HG03039 (cell line): Measurements from ENCODE around the gene XKR7.
"Not testable (repeated sequence)": the region's sequence is repeated elsewhere in the genome, so short reads cannot be mapped to it uniquely, and the experiment has no call there.

ENCODE experiments used
- ATAC-seq: cut with Tn5 transposase; IDR thresholded peaks from one replicate; pipeline ENCODE4 v1.9.1; 2021; ENCODE audit warnings: mild to moderate bottlenecking, moderate library complexity; ENCODE audit not compliant: unreplicated experiment

XKR7 gene

DNA sequence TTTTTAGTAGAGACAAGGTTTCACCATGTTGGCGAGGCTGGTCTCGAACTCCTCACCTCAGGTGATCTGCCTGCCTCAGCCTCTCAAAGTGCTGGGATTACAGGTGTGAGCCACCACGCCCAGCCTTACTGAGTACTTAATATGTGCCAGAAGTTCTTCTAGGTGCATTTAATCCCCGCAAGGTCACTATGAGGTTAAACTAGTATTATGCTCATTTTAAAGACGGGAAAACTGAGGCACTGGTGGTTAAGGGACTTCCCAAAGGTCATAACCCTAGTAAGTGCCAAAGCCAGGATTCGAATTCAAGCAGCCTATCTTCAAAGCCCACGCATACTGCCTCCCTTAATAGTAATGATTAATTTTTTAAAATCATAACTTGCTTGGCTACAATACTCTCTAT is 41.6 kb downstream of the XKR7 start:
- no peak for ATAC-seq

DNA sequence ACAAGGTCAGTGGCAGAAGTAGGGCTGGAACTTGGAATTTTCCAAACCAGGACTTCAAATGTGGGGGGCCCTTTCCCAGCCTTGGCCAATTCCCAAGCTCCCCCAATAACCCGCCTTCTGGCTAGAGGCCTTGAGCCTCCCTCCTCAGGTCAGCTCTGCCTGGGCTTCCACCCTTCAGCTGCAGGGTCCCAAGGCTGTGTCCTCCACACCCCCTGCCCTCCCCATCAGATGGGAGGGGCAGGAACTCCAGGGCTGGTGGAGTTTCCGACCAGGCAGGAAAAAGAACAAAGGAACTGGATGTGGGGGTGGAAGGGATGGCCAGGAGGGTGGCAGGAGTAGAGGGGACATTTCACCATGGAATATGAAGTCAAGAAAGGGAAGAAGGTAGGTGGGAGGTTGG is 42.1 kb downstream of the XKR7 start, which contains the start of gene CCM2L:
Gene CCM2L, plus strand, starts transcription at position 338 of the 400 bp plus-strand sequence. Its CDS starts 17 bp downstream, at position 355.
- no peak for ATAC-seq

DNA sequence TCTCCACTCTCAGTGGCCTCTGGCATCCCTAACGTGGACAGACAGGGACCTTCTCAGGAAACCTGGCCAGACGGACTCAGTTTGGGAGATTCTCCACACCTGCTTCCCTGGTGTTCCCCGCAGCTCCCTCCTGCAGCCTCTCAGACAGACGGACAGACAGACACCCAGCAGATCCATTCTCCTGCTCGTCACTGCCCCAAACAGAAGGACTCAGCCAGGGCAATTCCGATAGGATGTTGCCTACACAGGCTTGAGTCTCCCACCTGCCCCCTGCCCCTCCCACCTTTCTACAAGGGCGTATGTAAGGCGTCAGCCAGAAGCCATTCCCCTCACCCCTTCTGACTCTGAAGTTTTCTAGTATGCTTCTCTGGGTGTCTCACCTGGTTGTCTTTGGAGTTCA is 42.7 kb downstream of the XKR7 start:
- no peak for ATAC-seq

- no peak for ATAC-seq
Measured at GRCh38 chr20:32012159-32012688, 44.3 kb downstream of the XKR7 start.

- ATAC-seq: no peak
Measured at GRCh38 chr20:32013326-32013725, 45.4 kb downstream of the XKR7 start.

DNA sequence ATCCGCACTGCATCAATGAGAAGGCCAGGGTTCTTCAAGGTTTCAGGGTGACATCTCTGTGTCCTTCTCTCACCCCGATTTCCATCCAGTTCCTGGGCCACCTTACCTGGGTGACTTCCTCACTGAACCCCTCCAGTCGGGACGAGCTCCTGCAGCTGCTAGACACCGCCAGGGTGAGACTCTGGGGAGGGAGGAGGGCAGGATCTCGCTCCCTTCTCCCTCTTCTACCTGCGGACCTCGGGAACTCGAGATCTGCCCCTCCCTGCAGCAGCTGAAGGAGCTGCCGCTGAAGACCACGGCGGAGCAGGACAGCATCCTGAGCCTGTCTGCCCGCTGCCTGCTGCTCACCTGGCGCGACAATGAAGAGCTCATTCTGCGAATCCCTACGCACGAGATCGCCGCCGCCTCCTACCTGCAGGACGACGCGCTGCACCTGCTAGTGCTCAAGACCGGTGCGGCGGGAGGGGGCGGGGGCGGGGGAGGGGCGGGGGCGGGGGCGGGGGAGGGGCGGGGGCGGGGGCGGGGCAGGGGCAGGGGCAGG is 49.8 kb downstream of the XKR7 start:
- ATAC-seq: no peak

DNA sequence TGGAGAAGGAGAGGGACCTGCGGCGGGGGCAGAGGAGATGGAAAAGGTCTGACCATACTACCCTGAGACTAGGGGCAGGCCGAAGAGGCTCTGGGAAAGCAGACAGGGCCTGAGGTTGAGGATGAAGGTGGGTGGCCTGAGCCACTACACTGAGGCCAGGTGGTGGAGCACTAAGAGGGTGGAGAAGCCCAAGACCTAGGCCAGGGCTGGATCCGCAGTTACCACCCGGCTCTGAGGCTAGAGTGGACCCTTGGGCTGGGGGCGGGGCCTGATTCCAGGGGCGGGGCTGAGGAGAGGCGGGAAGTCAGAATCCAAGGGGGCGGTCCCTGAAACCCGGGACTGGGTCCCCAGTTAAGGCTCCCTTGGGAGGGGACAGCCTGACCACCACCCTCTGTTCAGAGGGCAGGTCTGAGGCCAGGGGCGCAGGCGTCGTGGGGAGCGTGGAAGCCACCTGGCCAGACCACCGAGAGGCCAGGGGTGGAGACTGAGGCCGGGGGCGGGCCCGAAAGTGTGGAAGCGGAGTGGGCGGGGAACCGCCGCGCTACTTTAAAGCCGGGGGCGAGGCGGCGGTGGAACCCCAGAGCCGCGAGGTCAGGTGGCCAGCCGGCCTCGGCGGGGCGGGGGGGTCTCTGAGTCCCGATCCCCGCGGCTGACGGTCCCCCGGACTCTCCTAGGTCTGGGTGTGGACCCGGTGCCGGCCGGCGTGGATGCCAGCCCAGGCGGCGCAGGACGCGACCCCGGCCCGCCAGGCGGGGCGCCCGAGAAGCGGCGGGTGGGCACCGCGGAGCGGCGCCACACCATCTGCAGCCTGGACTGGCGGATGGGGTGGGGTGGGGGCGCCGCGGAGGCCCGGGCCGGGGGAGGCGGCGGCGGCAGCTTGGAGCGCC is 50.6 kb downstream of the XKR7 start:
- ATAC-seq: no peak

GRCh38 chr20:32019156-32019510 is 51.2 kb downstream of the XKR7 start:
- ATAC-seq: no peak

GRCh38 chr20:32019563-32020463 is 51.9 kb downstream of the XKR7 start:
- ATAC-seq: no peak

GRCh38 chr20:32021091-32021490 is 53.1 kb downstream of the XKR7 start:
- no peak for ATAC-seq

GRCh38 chr20:32024683-32025295 is 56.8 kb downstream of the XKR7 start:
- no peak for ATAC-seq

DNA sequence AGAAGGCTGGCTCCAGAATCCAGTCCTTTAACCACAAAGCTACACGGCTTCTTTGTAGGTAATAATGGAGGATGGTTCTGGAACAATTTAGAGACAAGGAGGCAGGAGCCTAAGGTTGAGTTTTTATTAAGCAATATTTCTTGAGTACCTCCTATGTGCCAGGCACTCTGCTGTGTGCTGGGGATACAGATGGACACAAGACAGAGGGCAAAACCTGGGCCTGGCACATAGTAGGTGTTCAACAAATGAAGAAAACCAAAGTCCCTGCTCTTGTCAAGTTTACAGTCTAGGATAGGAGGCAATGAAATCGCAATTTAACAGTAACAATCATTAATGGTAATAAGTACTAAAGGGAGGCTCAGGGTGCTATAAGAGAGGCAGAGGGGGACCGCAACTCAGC is 59.7 kb downstream of the XKR7 start:
- ATAC-seq: no peak

- no peak for ATAC-seq
Measured at GRCh38 chr20:32028647-32029372, 60.9 kb downstream of the XKR7 start.

- ATAC-seq: no peak
Measured at GRCh38 chr20:32029561-32029960, 61.6 kb downstream of the XKR7 start.

DNA sequence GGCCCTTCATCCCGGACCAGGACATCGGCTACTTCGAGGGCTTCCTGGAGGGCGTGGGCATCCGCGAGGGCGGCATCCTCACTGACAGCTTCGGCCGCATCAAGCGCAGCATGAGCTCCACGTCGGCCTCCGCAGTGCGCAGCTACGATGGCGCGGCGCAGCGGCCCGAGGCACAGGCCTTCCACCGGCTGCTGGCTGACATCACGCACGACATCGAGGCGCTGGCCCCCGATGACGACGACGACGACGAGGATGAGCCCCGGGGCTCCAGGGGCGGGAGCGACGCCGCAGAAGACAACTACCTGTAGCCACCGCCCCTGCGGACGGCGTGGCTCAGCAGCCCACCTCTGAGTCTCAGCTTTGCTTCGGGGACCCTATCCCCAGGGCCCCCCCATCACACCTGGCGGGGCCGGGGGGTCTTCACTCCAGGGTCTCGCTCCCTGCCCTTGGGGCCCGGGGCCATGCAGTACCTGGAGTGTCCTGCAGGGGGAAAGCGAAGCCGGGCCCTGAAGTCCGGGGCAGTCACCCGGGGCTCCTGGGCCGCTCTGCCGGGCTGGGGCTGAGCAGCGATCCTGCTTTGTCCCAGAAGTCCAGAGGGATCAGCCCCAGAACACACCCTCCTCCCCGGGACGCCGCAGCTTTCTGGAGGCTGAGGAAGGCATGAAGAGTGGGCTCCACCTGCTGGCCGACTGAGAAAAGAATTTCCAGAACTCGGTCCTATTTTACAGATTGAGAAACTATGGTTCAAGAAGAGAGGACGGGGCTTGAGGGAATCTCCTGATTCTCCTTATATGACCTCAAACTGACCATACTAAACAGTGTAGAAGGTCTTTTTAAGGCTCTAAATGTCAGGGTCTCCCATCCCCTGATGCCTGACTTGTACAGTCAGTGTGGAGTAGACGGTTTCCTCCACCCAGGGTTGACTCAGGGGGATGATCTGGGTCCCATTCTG is 63.3 kb downstream of the XKR7 start:
- ATAC-seq: no peak

- ATAC-seq: no peak
Measured at GRCh38 chr20:32033316-32033715, 65.4 kb downstream of the XKR7 start.

DNA sequence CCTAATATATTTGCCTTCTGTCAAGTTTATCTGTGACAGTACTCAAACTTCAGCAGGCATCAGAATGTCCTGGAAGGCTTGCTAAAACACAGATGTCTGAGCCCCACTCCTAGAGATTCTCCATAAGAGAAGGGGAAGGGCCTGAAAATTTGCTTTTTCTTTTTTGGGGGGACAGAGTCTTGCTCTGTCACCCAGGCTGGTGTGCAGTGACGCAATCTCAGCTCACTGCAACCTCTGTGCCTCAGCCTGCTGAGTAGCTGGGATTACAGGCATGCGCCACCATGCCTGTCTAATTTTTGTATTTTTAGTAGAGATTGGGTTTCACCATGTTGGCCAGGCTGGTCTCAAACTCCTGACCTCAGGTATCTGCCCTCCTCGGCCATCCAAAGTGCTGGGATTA is 65.8 kb downstream of the XKR7 start:
- ATAC-seq: not testable (repeated sequence)

DNA sequence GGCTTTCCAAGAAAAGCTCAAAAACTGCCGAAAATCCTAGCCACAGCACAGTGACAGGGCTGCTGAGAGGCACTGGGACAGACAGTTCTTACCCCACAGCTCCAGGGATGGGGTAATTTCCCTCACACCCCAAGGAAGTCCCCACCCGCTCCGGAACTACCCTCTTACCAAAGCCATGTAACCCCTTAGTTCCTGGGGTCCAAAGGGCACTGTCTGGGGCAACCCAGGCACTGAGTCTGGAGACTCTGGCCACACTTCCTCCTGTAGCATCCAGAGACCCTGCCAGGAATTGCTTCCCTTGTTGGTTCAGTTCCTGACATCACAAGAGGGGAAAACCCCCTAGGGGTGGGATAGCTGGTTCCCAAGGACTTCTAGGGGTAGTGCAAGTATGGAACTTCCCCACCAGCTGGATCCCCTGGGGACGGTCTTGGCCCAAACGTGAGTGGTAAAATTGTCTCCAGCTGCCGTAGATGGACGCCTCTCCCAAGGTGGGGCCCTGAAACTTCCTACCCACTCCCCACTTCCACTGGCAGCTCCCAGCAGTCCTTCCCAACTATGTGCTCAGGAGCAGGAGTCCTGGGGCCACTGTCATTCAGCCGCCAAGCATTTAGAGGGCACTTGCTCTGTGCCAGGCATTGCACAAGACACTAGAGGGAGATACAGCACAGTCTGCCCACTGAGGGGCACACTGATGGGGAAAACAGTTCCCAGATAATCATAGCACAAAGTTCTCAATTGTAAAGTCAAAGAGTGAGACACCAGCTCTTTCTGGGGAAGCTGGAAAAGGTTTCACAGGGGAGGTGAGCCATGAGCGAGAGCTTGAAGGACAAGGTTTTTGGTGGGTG is 66.9 kb downstream of the XKR7 start:
- no peak for ATAC-seq
